Right lobe of liver (tissue), 6 donors: Measurements from ENCODE around the gene WDFY2. TPM values are rescaled to one million over a fixed set of nuclear protein-coding genes. Genes with fewer than 3 reads are reported as not detected.

Source experiments
- ATAC-seq, 4 donors: fragments of 200-7000 bp; cut with Tn5 transposase; one replicate each; pipeline ENCODE4 v1.9.1; 2020; ENCODE audit warnings: mild to moderate bottlenecking in 4 of 4, moderate library complexity in 4 of 4
- DNase-seq, 3 donors: peaks; one replicate each; pipeline ENCODE4 v3.0.0-alpha.2; 2020
- H3K27ac ChIP-seq, 3 donors: fragments of 200-600 bp; one replicate each; pipeline ENCODE4 v1.8.0; 2022
- H3K27me3 ChIP-seq, 2 donors: fragments of 200-600 bp; one replicate each; pipeline ENCODE4 v1.8.0; 2022
- H3K36me3 ChIP-seq, 4 donors: fragments of 200-600 bp; sonication (generic) in 1 of 4; one replicate each; pipeline versions ENCODE4 v1.5.1 to v1.8.0; 2017 to 2022; ENCODE audit warnings: control low read depth in 1 of 4
- H3K4me1 ChIP-seq, 4 donors: fragments of 200-600 bp; sonication (generic) in 1 of 4; one replicate each; pipeline versions ENCODE4 v1.5.1 to v1.8.0; 2017 to 2022; ENCODE audit warnings: control low read depth in 1 of 4
- H3K4me3 ChIP-seq, 3 donors: fragments of 200-600 bp; one replicate each; pipeline ENCODE4 v1.8.0; 2022
- H3K9me3 ChIP-seq, 4 donors: fragments of 200-600 bp; sonication (generic) in 1 of 4; one replicate each; pipeline versions ENCODE4 v1.5.1 to v1.8.0; 2017 to 2022; ENCODE audit warnings: control low read depth in 1 of 4
- POLR2A ChIP-seq: fragments of 450-650 bp; IDR thresholded peaks from one replicate; pipeline ENCODE4 v1.6.1; 2017; ENCODE audit warnings: antibody characterized with exemption, mild to moderate bottlenecking
- WGBS: methylation state at CpG from one replicate; pipeline ENCODE4 v1.1.6; 2018; ENCODE audit warnings: low coverage, low lambda C conversion rate; ENCODE audit not compliant: insufficient coverage; ENCODE audit errors: missing lambda C conversion rate; 5-methylcytosine and 5-hydroxymethylcytosine counted together
- intact Hi-C, 2 donors: fragments of 100-400 bp; cut with DNase I; formaldehyde crosslinking; loops; one replicate each; pipeline versions ENCODE4 v1.11.2 to v1.14.1; 2022
- total RNA-seq, 6 experiments: library from RNA; depleted of rRNA in 2 of 6; stranded (reverse); fragments of >200 nt in 2 of 6; fragmentation: NEBNext Ultra II Directional in 3 of 6; extraction: Animal tissue kit (Norgen Biotek cat#: 25700) in 3 of 6; gene quantifications; one replicate each; pipeline versions ENCODE4 v1.1.0 to v1.2.4, GENCODE V29; 2016 to 2023
- TF ChIP-seq, protein P1 (sequence below), 4 donors: fragments of 200-600 bp in 3 of 4; fragments of 450-650 bp in 1 of 4; IDR thresholded peaks; one replicate each; pipeline versions ENCODE4 v1.5.1 to v1.8.0; 2016 to 2022; ENCODE audit warnings: antibody characterized with exemption in 4 of 4, mild to moderate bottlenecking in 2 of 4
- donor health status: DM: no; HTN: yes; CAD: no.
- donor health status: DM: no; HTN: no; CAD: no.
- donor health status: DM: no; HTN: no; CAD: no.
- donor health status: DM: no; HTN: yes; CAD: no.
- donor health status: DM: no; HTN: yes; CAD: no.

Gene WDFY2
- total RNA-seq, 6 experiments from 2014 or later = 4.5 to 12.0 (median 7.3) TPM

DNA sequence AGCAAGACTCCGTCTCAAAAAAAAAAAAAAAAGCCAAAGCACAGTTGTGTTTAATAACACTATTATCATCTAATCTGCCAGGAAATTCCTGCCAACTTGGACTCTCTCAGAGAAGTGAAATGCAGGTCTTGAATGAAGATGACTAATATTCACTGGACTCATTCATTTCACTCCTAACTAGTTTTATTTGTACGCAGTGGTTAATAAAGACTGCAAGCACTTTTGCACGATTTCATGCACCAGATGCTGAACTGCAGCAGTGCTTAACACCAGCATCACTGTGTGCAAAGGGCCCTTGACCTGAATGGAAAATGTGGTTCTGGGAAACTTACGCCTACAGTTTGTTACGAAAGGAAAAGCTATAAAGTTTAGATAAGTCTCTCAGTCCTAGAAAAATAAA is 156.4 kb downstream of the WDFY2 start:
- TF ChIP-seq POLR2A = no peak
- TF ChIP-seq, protein P1, sequence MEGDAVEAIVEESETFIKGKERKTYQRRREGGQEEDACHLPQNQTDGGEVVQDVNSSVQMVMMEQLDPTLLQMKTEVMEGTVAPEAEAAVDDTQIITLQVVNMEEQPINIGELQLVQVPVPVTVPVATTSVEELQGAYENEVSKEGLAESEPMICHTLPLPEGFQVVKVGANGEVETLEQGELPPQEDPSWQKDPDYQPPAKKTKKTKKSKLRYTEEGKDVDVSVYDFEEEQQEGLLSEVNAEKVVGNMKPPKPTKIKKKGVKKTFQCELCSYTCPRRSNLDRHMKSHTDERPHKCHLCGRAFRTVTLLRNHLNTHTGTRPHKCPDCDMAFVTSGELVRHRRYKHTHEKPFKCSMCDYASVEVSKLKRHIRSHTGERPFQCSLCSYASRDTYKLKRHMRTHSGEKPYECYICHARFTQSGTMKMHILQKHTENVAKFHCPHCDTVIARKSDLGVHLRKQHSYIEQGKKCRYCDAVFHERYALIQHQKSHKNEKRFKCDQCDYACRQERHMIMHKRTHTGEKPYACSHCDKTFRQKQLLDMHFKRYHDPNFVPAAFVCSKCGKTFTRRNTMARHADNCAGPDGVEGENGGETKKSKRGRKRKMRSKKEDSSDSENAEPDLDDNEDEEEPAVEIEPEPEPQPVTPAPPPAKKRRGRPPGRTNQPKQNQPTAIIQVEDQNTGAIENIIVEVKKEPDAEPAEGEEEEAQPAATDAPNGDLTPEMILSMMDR (IDR thresholded peaks at IDR 0.05) = no peak
- Histone ChIP-seq H3K4me1 (peaks cover 0 to 27% (median 7%) of the 10 kb centered on the region in 4 donors), H3K27ac (no peak overlapping the region), H3K9me3 (no peaks in the 10 kb centered on the region), H3K36me3 (no peaks in the 10 kb centered on the region), H3K27me3 (no peaks in the 10 kb centered on the region), H3K4me3 (no peak overlapping the region)
- intact Hi-C loops = no loop called here
- DNase-seq (no peak), ATAC-seq (peak in 2 of 4 donors; percentile 16 to 22)
- WGBS = 56% methylated on average over 4 of the region's 5 CpGs

DNA sequence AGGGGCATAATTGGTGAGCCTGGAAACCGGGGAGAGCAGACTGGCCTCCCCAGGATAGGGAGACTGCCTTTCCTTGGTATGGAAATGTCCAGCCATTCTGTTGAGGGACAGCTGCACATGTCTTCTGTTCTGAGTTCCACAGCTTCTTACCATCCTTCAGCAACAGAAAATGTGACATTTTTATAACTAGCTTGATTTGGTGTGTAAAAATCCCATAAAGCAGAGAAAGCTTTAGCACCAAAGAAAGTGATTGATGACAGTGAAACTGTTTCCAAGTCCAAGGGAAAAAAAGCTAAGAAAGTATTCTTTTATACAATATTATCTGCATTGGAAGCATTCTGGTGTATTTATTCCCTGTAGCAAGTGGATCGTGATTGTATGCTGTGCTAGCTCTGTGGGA is 157.8 kb downstream of the WDFY2 start:
- no peak for DNase-seq
- Histone ChIP-seq H3K36me3 (no peaks in the 10 kb centered on the region), H3K27me3 (no peaks in the 10 kb centered on the region), H3K27ac (peak overlapping the region in 1 of 3 donors; percentile 26), H3K4me1 (peaks cover 0 to 28% (median 7%) of the 10 kb centered on the region in 4 donors), H3K9me3 (no peaks in the 10 kb centered on the region), H3K4me3 (no peak overlapping the region)
- TF ChIP-seq, protein P1 (IDR thresholded peaks at IDR 0.05) = no peak
- TF ChIP-seq POLR2A = no peak
- intact Hi-C loops = no loop called here
- WGBS = 92% methylated on average over 1 of the region's 2 CpGs
- no peak for ATAC-seq

DNA sequence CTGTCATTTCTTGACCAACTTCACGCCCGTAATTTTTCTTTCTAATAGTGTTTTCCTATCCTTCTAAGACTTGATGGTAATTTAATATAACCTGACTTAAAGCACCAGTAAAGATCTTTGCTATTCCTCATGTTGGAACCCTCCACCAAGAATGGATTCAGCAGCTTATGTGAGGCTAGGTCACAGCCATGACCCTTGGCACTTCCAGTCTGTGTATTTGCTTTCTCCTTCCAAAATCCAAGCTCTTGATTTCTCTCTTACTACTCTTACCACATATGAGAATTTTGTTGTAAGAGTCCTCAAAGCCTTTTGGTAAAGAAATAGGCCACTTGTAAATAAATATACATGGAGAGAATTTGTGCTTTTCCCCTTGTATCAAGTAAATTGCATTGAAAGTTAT is 158.3 kb downstream of the WDFY2 start:
- Histone ChIP-seq H3K4me1 (peaks cover 0 to 30% (median 7%) of the 10 kb centered on the region in 4 donors), H3K27ac (peak overlapping the region in 1 of 3 donors; percentile 26), H3K9me3 (peaks cover 0 to 5% (median 0%) of the 10 kb centered on the region in 4 donors), H3K27me3 (no peaks in the 10 kb centered on the region), H3K36me3 (no peaks in the 10 kb centered on the region), H3K4me3 (no peak overlapping the region)
- TF ChIP-seq, protein P1 (IDR thresholded peaks at IDR 0.05) = no peak
- no peak for TF ChIP-seq POLR2A
- WGBS = 91% methylated on average over 2 of the region's 2 CpGs
- DNase-seq (no peak), ATAC-seq (peak; percentile 67 to 81 (median 76))
- intact Hi-C loops = no loop called here

DNA sequence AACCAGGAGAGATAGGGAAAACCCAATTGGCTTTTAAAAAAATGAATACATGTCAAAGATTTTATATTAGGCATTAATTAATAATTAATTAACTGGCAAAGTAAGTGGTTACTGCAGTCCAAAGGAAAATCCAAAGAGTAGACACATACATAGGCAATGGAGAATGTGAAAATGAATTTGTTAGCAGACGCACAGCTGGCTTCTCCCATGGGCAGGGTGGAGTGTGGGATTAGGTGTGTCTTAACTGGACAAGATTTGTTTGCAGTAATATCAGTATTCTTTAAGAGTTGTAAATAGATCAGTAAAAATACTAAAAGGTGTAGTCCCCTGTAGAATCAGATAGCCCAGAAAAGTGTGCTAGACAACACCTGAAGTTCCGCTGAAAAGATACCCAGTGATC is 161.0 kb downstream of the WDFY2 start:
- 100% methylated on average over 2 of the region's 2 CpGs for WGBS
- intact Hi-C loops = no loop called here
- TF ChIP-seq POLR2A = no peak
- TF ChIP-seq, protein P1 (IDR thresholded peaks at IDR 0.05) = no peak
- H3K27ac ChIP-seq = no peak overlapping the region
- peaks cover 0 to 7% (median 1%) of the 10 kb centered on the region in 4 donors for H3K9me3 ChIP-seq
- H3K36me3 ChIP-seq = peaks cover 0 to 7% (median 0%) of the 10 kb centered on the region in 4 donors
- no peak for ATAC-seq
- peaks cover 0 to 21% (median 0%) of the 10 kb centered on the region in 4 donors for H3K4me1 ChIP-seq
- no peak overlapping the region for H3K4me3 ChIP-seq
- no peak for DNase-seq
- H3K27me3 ChIP-seq = no peaks in the 10 kb centered on the region
